ENCODE results near the gene NOS1AP.

NOS1AP gene

DNA sequence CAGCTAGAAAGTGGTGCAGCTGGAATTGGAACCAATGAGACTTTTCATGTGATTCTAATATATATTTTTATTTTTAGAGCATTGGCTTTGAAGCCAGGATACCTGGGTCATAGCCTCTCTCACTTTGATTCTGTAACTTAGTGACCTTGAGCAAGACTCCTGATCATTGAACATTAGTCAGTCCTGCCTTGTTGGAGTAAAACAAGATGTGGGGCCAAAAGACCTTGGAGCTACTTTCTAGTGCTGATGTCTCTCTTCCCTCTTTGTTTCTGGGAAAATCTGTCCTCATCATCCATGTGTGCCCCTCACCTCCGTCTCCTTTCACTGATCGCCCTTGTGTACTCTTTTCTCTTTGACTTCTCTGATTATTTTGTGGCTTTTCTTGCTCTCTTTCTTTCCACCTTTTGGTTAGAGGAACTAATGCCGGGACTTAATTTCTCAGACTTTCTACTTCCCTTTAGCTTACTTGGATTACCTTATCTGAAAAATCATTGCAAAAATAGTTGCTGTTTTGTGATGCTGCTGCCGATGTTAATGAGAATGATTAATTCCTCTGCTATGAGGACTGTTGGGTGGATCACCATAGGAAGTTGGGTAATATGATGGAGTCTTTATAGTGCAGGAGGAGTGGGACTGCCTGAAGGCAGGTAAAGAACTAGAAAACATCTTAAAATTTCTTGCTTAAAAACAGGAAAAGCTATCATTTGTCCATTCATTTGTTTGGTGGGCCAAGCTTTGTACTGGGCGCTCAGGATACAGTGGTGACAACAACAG, 72.0 kb downstream of the NOS1AP start:
- DNase-seq = no peak

DNA sequence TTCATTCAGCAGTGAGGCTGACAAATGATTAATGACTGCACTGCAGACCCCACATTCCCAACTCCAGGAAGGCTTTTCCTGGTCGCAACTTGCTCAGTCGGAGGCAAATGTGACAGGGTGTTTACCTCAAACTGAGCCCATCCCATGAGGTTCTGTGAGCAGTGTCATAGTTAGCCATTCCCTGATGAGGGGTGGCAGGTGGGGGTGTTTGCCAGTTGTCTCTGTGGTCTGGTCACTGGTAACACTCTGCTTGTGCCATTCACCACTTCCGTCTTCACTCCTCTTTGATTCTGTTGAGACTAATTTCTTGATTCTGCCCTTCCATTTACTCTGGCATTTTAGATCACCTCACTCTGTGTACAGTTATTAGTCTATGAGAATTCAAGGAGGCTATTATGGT, 73.5 kb downstream of the NOS1AP start:
- DNase-seq = no peak

DNA sequence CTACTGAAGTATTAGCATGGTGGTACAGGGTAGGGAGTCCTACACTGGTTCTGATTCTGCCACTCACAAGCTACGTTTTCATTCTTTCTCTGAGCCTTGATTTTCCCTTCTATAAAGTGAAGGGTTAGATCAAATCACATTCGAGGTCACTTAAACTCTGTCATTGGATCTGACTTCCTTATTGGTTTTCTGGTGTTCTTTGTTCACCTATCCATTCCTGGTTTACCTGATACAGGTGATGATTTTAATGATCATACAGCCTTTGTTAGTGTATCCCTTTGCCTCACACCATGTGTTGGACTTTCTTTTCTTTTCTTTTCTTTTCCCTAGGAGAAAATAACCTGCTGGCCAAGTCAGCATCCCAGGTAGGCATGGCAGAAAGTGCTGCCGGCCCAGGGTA, 74.8 kb downstream of the NOS1AP start:
- DNase-seq = no peak

DNA sequence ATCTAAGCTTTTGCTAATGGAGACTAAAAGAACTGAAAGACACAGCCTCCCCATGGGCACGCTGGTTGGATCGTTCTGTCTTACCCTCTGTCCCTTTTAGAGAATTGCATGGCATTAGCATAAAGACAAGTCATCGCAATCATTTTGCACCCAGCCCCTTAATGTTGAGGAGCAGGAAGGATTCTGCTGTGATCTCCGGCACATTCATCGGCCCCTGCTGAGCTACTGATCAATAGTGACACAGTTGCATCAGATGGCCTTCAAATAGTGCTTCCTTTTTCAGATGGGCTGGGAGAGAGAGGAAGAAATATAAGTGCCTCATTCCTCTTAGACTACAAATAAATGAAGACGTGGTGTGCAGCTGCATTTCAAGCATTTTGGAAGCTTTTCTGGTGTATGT, 75.4 kb downstream of the NOS1AP start:
- DNase-seq = no peak

DNA sequence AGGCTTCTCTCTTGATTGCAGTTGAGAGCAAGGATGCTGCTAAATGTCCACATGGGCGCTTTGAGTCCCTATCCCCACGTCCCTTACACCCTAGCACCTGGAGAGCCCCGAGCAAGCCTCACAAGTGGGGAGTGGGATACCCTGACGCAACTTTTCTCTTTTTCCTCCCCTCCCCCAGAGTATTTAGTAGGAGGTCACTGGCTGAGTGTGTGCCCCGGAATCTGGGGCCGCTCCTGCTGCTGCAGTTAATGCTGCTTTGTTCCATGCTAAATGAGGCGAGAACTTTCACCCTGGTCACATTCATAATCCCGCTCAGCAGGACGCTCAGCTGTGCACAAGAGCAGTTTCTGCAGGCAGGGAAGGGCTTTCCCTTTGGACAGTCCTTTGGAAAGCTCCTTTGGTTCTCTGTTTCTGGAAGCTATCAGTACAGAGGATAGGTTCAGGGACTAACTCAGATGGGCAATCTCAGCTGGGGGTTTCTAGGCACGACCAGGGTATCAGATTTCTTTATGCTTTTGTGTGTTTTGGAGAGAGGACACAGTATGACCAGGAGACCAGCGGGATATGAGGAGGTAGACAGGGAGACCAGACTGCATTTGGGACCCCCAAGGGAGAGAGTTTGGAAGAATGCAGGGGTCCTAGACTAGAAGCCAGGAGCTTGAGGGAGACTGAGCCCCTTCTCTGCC, 75.9 kb downstream of the NOS1AP start:
- no peak for DNase-seq

DNA sequence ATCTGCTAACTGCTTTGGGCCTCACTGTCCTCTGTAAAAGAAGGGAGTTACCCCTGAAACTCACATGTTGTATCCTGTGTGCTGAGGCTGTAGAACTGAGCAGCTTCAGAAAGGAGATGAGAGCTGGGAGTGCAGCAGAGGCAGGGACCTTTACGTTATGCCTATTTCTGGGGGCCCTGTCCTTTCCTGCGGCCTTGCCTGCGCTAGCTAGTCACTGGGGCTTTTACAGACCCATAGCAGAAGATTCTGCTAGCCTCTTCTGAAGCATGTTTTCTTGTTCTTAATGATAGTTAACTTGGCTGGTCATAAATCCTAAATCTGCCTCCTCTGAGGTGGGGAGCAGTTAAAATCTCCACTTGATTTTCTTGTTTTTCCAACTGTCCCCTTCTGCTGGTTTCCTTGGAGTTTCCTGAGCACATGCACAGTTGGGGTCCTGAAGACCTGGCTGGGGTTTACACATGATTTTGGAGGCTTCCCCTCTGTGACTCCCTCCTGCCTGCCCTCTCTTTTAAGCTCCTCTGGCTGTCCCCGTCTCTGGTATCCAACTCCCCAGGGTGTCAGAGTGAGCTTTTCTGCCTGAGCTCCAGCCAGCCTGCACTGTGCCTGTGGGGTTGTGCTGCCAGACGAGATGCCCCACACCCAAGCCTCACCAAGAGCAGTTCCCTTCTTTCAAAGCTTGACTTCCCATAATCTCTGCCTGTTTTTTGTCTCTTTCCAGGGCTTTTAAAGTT, 76.6 kb downstream of the NOS1AP start:
- peak; percentile 24 for DNase-seq

DNA sequence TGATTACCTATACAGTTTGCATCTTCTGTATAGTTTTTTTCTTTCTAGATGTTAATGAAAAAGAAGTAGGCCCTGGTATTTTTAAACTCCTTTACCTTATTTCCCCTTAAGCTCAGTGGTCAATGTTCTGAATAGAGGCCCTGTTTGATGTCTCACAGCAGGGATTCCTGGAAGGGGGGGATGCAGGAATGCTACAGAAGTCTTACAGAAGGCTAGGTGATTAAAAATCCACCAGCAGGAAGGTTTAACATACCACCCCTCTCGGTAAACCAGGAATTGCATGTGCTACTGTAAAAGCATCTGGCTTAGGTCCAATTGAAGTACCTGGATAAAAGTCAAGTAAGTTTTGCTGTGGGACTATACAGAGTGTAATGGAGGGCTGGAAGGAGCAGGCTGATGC, 78.3 kb downstream of the NOS1AP start:
- DNase-seq = no peak

DNA sequence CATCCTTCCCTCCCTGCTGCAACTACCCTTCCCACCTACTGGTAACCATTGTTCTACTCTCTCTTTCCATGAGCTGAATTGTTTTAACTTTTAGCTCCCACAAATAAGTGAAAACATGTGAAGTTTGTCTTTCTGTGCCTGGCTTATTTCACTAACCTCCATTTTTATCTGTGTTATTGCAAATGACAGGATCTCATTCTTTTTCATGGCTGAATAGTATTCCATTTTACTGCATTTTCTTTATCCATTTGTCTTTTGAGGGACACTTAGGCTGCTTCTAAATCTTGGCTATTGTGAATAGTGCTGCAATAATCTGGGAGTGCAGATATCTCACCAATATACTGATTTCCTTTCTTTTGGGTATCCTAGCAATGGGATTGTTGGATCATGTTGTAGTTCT, 80.6 kb downstream of the NOS1AP start:
- DNase-seq = no peak

DNA sequence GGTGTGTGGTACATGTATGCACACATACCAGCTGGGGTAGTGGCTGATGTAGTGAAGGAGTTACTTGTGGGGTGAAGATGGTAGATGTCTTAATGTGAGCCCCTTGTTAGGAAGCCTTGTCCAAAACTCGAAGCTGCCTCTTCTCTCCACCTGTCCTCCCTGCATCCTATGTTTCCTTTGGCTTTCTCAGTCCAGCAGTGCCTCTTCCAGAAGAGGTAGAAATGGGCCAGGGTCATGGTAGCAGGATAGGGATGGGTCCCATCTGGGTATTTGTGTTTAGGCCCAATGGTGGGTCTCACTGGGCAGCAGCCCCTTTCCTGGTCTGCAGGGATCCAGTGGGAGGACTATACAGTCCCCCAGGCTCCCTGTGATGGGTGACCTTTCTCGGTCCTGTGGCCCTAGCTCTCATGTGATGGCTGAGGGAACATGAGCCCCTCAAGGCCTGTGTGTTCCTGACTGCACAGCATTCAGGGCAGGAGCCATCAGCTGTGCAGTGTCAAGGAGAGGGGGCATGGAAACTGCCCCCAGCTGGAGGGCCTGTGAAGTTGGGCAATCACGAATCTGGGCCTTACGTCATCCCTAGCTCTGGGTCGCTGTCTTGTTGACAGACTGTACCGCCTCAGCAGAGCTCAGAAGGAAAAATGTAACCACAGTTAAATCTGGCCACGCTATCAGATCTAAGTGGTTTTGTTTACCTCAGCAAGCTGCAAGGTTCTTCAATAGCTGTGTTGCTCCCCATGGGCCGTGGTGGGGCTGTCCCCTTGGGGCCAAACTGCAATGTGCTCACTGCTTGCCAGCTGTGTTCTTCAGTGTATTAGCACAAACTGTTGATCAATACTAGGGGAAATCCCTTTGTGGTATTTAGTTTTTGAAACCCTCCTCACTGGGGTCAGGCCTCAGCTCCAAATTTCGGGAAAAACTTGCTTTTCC, 82.7 kb downstream of the NOS1AP start:
- peak; percentile 40 for DNase-seq

DNA sequence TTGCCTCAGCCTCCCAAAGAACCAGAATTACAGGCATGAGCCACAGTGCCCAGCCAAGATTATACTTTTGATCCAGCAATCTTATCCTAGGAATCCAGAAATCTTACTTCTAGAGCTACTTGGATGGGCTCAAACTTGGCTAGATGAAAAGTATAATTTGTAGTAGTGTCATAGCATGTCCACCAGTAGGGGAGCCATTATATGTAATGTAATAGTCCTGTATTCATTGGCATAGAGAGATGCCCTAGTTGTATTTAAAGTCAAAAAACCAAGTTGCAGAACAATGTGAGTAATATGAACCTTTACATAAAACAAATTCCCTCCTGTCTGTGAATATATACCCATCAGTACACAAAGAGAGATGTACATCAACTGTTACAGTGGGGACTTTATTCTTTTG, 83.9 kb downstream of the NOS1AP start:
- no peak for DNase-seq

DNA sequence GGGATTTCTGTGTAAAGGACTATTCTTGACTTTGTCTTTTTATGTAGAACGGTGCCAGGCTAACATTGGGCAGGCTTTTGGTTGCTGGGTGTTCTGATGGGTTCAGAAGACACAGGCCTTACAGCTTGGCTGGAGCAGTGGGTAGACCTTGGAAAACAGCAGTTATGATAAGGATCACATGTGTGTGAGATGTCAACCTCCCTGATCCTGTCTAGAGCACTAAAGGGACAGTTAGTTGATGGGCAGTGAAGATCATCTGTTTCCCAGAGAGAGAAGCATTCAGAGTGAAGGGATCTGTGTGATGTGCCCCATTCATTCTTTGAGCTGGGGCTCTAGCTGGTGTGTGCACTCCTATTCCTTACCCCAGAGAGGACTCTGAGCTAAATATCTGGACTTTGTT, 88.0 kb downstream of the NOS1AP start:
- DNase-seq = no peak

DNA sequence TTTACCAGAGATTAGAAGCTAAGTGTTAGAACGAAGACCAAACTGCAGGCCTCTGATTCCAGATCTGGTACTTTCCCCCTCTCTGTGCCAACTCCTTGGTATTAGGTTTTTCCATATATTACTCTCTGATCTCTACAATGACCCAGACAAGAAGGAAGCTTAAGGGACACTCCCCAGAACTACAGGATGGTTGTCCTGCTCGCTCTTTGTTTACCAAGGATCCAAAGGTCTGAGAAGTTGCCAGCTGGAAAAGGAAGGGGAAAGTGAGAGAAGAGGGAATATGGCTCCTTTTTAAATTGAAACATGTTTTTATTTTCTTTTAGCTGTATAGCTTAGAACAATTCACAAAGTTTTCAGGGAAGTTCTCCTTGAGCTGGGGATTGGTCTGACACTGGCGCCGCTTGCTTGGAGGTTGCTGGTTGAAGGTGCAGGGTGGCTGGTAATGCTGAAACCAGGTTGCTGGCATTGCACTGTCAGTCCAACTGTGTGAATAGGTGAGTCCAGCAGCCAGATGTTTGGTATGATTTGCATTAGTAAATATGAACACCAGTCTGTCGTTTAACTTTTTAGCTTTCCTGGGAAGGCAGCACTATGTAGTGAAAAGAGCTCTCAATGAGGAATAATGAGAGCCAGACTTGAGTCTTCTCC, 89.3 kb downstream of the NOS1AP start:
- DNase-seq = no peak

DNA sequence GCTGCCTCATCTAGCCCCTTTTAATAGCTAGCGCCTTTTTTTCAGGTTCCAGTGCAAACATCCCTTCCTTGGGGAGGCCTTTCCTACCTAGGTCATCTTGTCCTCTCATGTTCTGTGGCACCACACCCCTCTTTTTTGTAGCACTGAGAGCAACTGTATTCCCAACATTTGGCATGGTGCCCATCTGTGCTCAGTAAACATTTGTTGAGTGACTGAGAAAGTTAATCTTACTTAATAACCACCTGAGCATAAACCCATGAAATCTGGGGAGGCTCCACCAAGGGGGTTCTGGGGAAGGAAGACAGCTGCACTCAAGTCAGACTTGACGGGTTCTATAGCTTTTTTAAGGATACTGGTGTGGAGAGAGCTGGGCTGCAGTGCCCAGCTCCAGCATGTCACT, 90.0 kb downstream of the NOS1AP start:
- peak; percentile 58 for DNase-seq

DNA sequence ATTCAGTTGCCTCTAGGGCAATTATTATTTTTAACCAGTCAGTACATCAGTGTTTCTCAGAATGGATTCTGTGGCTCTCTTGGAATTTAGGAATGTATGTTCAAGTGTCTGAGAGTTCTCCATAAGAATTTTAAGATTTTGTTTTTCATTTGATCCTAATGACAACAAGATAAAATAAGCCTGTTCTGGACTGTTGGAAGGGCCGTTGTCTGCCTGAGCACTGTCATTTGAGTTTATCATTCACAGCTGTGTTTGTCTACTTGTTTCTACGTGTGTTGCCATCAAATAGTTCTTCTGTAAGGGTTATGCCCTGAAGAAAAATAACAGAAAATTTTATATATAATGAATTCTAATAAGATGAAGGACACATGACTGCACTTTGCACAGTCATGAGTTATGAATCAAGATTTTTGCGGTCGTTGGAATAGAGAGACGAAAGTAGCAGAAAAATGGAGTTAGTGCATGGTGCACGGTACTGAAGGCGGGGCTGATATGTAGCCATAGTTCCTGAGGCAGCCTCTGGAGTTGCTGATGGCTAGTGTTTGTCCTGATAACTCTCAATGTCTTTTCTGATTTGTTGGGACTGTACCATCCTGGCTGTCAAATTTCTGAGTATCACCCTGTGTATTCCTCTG, 92.5 kb downstream of the NOS1AP start:
- DNase-seq = no peak

DNA sequence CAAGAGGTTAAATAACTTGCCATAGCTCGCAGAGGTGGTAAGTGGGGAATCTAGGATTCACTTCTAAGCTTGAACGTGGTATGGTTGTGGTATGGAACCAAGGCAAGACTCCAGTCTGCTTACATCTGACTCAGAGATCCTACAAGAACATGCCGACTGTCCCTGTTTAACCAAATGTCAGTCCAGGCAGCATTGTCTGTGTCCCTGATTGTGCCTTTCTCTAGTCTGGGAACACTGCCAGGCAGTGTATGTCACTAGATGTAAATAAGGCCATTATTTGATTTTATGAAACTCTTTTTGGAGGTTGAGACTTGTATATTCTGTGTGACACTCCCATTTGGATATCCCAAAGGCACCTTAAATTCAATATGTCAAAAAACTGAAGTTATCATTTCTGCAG, 96.0 kb downstream of the NOS1AP start:
- DNase-seq = no peak

DNA sequence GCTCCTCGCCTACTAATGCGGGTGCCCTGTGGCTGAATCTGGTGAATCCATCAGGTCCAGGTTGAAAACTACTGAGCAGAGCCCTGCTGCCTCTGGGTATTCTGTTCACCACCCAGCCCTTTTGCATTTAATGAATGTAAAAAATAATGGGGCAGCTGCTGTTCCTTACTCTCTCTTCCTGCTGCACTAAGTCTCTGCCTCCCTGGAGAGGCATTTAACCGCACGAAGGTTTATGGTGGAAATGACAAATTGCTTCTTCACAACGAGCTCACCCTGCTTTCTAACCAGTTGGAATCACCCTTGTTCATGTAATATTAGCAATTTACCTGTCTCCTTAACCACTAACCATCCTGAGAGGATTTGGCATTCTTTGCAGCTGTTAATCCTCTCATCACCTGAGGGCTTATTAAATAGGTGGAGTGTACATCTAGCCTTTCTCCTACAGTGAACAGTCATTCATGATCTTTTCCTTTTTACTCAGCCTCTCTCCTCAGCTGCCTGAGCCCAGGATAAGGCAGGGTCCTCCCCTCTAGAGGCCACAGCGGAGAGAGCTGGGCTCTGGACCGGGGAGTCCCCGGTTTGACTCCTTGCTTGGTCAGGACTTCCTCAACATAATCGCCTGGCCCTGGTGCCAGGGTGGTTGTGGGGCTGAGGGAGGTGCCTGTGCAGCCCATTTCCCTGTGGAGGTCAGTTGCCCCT, 97.6 kb downstream of the NOS1AP start:
- peak; percentile 33 for DNase-seq

DNA sequence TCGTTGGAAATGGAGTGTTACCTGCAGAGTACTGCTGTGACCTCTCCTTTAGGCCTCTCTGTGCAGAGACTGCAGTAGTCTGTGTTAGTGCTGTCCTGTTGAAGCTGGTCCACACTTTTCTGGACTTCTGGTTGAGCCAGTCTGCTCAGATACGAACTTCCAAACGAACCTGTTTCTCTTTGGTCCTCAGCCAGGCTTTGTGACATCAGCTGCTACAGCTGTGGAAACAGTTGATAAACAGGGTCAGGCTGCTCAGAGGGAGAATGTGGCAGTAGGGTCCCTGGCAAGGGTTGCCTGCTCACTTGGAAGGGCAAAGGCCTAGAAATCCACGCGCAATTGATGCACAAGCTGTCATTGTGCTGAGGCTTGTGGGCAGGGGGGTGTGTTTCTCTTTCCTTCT, 98.8 kb downstream of the NOS1AP start:
- no peak for DNase-seq

DNA sequence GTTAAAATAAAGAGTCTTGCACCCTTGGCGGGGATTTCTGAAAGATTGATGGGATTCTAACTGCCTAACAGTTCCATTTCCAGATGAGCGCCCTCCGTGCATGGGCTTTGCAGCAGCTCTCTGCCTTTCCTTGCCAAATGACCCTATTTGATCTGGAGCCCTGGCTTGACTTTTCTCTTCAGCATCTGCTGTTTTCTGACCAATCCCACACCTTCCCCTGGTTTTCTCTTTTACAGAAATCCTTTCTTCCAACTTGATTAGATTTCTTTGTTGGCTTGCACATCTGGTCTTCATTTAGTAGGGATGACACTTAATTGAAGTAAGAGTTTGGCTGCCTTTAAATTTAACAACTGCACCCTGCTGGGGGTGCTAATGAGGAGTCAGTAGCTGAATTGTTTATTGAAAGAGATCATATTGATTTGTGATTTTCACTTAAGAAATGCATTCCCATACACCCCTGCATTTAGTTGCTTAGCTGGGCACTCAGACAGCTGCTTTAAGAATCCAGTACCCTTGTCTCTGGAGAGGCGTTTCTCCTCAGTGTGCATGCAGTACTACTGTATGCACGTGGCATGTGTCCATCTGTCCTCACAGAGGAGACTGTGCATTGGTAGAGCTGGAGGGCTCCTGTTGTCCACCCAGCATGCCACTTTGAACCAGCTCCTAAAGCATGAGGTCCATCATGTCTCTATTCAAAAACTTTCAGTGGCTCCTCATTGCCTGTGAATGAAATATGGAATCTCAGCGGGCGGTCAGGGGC, 99.7 kb downstream of the NOS1AP start:
- DNase-seq = no peak

DNA sequence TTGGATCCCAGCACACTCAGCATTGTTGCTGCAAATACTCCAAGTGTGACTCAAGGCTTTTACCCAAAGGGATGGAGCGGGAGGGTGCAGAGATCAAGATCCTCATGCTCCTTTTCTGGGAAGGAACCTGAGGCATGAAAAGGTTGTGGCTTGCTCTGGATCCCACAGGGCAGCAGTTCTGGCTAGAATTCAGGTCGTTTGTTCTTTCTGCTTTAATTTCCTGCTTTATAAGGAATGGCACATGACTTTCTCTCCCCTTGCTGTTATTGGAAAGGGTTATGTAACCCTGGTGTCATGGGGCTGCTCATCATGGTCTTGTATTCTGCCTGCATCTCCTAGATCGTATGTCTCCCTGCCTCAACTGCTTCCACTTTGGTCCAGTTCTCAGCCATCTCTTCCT, 101.6 kb downstream of the NOS1AP start:
- DNase-seq = no peak

DNA sequence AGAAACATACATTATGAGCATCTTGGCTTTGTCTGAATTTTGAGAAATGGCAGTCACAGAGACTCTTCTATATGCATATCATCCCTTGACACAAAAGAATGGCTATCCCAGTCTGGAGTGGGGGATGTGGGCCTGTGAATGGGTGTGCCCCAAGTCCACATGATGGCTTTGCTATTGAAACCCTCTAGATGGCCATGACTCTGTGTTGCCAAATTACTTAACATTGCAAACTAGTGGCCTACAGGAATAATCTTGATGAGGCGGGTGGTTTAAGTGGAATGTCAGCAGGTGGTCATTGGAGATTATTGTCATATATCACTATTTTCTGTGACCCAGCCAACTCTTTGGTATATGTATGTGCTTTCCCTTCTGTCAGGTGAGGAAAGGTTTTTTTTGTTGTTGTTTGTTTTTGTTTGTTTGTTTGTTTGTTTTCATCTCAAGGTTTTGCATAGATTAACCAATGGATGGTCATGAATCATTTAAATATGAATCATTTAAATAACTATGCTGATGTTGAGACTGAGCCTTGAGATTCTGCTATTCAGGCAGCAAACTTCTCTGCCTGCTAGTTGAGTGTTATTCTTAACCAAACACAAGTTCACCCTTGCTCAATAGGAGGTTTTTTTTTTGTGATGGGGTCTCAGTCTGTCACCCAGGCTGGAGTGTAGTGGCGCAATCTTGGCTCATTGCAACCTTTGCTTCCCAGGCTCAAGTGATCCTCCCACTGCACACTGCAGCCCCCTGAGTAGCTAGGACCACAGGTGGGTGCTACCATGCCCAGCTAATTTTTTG, 103.0 kb downstream of the NOS1AP start:
- no peak for DNase-seq

Measured in NCI-H2171 (cell line).